A549 (cell line): ENCODE measurements around the gene MAVS.

Experiments used
- CTCF ChIP-seq: fragments of >200 bp; sonication (Bioruptor Twin); formaldehyde crosslinking; IDR thresholded peaks from 3 replicates; pipeline ENCODE4 v1.5.1; 2016
- ZSCAN20 ChIP-seq: fragments of 250-450 bp; sonication (Bioruptor Pico); IDR thresholded peaks from 2 replicates; pipeline ENCODE4 v1.8.0; 2022; ENCODE audit warnings: mild to moderate bottlenecking, moderate library complexity

GRCh38 chr20:3828798-3829197 lies 17.8 kb upstream of the MAVS start:
- TF ChIP-seq ZSCAN20 (CRISPR knock-in tag) (no peak), CTCF (no peak)
